HG03066 (cell line): Measurements from ENCODE around the gene RNF5.
A peak's percentile ranks its signal among the peaks of the same experiment; 100 is the strongest.
"Not testable (repeated sequence)": the region's sequence is repeated elsewhere in the genome, so short reads cannot be mapped to it uniquely, and the experiment has no call there.

Experiments used
- ATAC-seq: cut with Tn5 transposase; IDR thresholded peaks from one replicate; pipeline ENCODE4 v1.9.1; 2021; ENCODE audit warnings: low read depth; ENCODE audit not compliant: unreplicated experiment

Gene RNF5

DNA sequence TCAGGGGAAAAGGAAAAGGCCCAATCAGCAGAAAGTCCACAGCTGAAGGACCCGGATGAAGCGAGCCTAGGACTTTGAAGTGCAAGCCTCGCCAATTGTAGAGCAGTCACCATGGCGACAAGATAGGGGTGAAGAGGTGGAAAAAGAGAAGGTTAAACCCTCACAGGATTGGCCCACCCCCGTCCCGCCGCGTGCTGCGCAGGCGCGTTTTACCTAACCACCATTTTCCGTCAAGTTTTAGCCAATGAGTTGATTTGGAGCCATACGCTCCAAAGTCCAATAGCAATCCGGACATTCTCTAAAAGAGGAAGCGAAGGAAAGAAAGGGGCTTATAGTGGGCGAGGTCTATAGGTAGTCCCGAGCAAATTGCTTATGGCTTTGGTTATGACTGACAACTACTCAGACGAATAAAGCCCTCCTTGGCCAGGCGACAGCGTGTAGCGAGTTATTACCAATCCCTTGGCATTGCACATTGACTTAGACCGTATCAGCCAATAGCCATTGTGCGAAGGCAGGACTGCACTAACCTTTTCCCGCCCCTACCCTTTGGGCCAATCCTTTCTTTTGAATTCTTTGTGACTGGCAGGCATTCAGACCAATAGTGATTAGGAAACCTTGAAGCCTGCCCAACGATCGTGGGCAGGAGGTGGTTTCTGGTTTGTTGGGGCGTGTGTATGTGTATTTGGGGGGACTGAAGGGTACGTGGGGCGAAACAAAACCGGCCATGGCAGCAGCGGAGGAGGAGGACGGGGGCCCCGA is at the start of gene RNF5:
RNF5 (plus strand) TSS at position 618 of the 759 bp plus-strand sequence; CDS start at position 725, 107 bp downstream.
- ATAC-seq = peak; percentile 81

DNA sequence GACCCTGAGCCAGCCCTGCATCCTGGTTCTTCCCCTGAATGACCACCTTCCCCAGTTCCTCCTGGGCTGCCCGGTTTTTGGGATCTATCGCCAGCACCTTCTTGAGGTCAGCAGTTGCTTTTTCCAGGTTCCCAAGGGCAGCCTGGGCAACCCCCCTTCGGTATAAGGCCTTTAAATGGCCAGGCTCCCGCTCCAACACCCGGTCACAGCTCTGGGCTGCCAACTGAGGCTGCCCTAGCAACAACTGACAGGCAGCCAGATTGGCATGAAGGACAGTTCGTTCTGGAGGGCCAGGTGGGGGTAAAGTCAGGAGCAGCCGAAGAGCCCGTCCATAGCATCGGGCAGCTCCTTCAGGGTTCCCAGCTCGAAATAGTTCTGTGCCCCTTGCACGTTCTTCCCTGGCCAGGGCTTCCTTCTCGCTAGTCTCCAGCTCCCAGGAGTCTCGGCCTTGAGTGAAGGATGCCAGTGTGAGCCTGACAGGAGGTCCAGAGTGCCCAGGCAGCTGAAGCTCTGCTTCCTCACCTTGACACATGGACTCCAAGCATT is 49.4 kb upstream of the RNF5 start:
- ATAC-seq = no peak

GRCh38 chr6:32129297-32130088 is 48.7 kb upstream of the RNF5 start:
- no peak for ATAC-seq

DNA sequence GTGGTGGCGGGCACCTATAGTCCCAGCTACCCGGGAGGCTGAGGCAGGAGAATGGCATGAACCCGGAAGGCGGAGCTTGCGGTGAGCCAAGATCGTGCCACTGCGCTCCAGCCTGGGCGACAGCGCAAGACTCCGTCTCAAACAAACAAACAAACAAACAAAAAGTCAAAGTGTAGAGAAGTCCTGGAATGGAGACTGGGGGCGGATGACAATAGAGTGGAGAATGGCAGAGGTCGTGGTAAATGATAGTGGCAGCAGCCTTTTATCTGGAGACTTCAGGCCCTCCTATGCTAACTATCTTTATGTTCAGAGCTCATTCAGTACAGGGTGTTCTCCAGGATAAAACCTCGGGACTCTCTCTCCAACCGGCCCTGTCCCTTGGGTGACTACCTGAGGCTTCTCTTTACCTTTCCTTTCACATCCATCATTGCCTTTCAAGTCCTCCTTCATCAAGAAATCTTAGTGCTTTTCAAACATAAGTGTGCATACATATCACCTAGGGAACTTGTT is 46.7 kb upstream of the RNF5 start:
- no peak for ATAC-seq

DNA sequence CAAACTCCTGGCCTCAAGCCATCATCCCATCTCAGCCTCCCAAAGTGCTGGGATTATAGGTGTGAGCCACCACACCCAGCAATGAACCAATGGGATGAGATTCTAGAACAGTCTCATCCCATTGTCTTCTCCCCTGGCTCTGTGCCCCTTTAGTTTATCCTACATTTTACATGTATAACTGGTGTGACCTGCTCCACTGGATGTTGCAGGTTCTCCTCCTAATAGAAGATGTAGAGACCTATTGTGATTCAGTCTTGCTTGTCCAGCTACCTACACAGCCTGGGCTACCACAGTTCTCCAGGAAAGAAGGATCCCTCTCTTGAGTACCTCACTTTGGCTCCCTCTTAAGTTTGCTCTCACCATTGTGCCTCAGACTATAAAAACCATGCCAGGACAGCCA is 46.1 kb upstream of the RNF5 start:
- no peak for ATAC-seq

DNA sequence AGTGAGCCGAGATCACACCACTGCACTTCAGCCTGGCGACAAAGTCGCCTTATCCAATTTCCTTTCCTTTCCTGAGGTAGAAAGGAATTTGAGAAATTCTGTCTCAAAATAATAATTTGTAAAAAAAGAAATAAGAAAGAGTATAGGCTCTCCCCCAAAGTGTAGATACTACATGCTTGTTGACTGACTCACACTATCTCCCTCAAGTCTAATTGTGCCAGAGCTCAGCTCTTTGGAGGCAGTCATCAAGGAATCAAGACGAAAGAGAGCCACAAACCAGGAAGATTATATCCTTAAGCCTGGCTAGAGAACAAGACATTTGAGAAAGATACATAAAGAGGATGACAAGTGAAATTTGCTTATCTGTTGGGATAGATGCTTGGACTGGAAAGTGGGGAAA is 44.4 kb upstream of the RNF5 start:
- no peak for ATAC-seq

DNA sequence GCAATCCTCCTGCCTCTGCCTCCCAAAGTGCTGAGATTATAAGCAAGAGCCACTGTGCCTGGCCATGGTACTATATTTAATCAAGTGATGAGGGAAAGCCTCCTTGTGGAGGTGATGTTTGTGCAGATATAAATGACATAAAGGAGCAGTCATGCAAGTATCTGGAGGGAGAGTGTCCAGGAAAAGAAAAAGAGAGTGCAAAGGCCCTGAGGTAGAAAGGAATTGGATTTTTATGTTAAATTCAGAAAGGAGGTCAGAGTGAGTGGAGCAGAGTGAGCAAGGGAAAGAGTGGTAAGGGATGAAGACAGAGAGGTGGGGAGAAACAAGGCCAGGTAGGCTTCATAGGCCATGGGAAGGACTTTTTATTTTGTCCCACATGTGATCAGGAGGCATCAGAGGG is 40.8 kb upstream of the RNF5 start:
- no peak for ATAC-seq

DNA sequence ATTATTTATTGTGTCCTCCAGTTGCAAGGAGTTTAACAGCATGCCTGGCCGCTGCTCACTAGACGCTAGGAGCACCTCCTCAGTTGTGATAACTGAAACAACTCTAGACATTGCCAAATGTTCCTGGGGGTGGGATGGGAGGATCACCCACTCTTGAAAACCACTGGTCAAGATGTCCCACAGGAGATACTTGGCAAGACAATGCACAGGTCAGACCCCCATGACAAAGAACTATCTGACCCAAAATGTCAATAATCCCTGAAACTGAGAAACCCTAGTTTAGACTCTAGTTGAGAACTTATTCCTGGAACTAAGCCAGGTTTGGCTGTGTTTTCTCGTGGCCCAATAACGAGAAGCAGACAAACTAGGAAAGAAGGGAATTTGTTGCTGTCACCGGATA is 38.6 kb upstream of the RNF5 start:
- no peak for ATAC-seq

DNA sequence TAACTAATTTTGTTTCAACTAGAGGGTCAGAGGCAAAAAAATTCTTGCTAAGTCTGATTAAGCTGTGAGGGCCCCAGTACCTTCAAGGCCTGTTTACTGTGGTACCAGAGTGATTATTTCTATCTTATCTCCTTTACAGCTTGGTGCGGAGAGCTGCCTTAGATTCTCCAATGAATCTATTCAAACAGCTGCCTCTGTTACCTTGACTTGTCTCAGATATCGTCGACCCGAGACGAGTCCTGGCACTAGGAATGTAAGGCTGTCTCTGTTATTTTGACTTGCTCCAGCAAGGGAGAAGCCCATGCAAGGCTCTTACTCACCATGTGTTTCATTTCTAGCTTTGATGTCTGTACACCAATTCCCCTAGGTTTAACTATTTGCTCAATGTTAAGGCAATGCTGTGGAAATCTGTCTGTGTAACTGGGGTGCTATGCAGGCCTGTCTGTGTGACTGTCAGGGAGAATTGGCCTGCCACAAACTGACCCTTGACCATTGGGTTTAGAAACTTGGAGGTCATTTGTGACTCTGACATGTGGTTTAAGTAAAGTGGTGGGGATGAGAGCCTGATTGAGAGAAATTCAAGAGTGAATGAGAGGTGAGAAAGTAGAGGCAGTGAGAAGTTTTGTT is 37.7 kb upstream of the RNF5 start:
- ATAC-seq = no peak

DNA sequence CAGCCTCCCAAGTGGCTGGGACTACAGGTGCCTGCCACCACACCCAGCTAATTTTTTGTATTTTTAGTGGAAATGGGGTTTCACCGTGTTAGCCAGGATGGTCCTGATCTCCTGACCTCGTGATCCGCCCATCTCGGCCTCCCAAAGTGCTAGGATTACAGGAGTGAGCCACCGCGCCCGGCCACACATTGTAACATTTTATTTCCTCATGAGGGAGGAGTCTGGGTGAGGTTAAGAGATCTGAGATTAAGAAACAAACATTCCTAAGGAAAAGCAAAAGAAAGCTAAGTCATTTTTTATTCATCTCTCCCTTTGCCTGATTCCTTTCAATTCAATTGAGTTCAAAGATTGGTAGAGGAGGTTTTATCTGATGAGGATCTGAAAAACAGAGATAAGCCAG is 34.0 kb upstream of the RNF5 start:
- ATAC-seq = not testable (repeated sequence)

DNA sequence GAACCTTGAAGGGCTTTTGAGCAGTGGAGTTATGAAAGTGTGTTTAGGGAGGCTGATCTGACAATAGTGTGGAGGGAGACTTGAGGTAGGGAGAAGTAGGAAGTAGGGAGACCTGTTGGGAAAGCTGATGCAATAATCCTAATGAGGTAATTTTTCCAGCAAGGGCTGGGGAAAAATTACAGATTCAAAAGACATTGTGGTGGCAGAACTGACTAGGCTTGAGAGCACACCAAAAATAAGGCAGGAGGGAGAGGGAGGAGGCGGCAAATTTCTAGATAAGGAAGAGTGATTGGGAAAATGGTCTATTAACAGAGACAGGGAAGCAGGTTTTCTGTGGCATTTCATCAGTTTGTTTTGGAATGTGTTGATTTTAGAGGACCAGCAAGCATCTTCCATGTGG is 31.9 kb upstream of the RNF5 start:
- ATAC-seq = no peak

- ATAC-seq = no peak
Measured at GRCh38 chr6:32146687-32147086, 31.5 kb upstream of the RNF5 start.

GRCh38 chr6:32147401-32148132 is 30.6 kb upstream of the RNF5 start:
- no peak for ATAC-seq

- ATAC-seq = no peak
Measured at GRCh38 chr6:32148289-32149091, 29.7 kb upstream of the RNF5 start.

GRCh38 chr6:32149092-32149755 is 29.0 kb upstream of the RNF5 start:
- no peak for ATAC-seq

DNA sequence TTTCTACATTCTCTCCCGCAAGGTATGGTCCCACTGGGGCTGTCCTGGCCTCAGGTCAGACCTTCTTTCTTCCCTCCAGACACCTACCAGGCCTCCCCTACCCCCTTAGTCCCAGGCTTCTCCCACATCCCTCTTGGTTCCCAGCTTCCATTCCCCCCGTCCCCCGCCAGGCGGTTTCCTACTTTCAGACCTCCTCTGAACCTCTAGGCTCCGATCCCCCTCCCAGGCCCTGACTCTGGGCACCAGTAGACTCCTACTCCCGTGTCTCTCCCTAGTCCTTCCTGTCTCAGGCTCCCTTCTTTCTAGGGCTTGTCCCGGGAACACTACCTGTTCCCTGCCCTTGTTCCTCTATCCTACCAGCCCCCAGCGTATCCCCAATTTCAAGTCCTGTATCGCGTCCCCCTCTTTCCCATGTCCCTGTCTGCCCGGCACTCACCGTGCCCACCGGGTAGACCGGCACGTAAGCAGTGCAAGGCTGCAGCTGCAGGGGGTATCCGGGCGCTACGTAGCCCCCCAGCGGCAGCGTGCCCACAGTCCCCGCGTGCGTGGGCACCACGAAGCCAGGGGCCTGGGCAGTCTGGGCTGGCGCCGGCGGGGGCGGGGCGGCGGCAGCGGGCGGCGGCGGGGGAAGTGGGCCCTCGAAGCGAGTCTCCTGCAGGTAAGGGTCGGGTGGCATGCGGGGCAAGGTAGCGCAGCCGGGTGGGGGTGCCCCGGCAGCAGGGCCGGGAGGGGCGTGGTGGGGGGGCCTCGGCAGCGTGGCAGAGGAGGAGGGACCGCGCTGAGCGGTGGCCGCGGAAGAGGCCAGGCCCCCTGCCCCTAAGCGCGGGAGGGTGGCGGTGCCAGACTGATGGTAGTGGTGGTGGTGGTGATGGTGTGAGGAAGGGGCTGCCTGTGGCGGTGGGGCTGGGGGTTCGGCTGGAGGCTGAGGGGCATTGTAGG is 28.0 kb upstream of the RNF5 start:
- ATAC-seq = no peak

- no peak for ATAC-seq
Measured at GRCh38 chr6:32151181-32151862, 26.9 kb upstream of the RNF5 start.
